K562 (cell line): ENCODE data around the gene ABHD8. TPM values are rescaled to one million over a fixed set of nuclear protein-coding genes. Genes with fewer than 3 reads are reported as not detected.
A peak's percentile ranks its signal among the peaks of the same experiment; 100 is the strongest.

Experiments used
- ATF7 ChIP-seq: fragments of 450-650 bp; IDR thresholded peaks from 2 replicates; pipeline ENCODE4 v1.7.1; 2014; ENCODE audit warnings: mild to moderate bottlenecking, moderate library complexity
- BCOR ChIP-seq: fragments of 450-650 bp; IDR thresholded peaks from 2 replicates; pipeline ENCODE4 v1.6.1; 2016
- CEBPG ChIP-seq, 3 experiments: fragments of 200-800 bp in 1 of 3; sonication (Bioruptor generic) in 1 of 3; sonication (generic) in 1 of 3; formaldehyde crosslinking in 1 of 3; IDR thresholded peaks in 2 of 3; conservative IDR thresholded peaks in 1 of 3; 2 replicates each; pipeline versions ENCODE4 v1.6.1 to v1.8.0; 2016 to 2022; ENCODE audit warnings: missing compliant biosample characterization in 2 of 3, missing genetic modification characterization in 2 of 3, mild to moderate bottlenecking in 1 of 3, missing genetic modification reagents in 1 of 3
- DDX20 ChIP-seq: fragments of 450-650 bp; IDR thresholded peaks from 2 replicates; pipeline ENCODE4 v1.6.1; 2016; ENCODE audit warnings: missing genetic modification characterization, low read depth, mild to moderate bottlenecking, missing compliant biosample characterization, moderate library complexity
- ELF1 ChIP-seq: fragments of 200-800 bp; sonication (Bioruptor generic); IDR thresholded peaks from 2 replicates; pipeline ENCODE4 v1.6.1; 2016; ENCODE audit warnings: missing genetic modification characterization, missing compliant biosample characterization
- FOXO4 ChIP-seq: fragments of 450-650 bp; formaldehyde crosslinking; IDR thresholded peaks from 2 replicates; pipeline ENCODE4 v1.4.0; 2020; ENCODE audit warnings: mild to moderate bottlenecking, moderate library complexity
- FOXP4 ChIP-seq: sonication (generic); formaldehyde crosslinking; IDR thresholded peaks from 2 replicates; pipeline ENCODE4 v1.8.0; 2022; ENCODE audit warnings: mild to moderate bottlenecking, missing genetic modification reagents, borderline replicate concordance
- MTA2 ChIP-seq: fragments of 450-650 bp; IDR thresholded peaks from 2 replicates; pipeline ENCODE4 v1.6.1; 2016; ENCODE audit warnings: low read depth
- PRDM10 ChIP-seq: fragments of 450-650 bp; IDR thresholded peaks from 2 replicates; pipeline ENCODE4 v1.6.1; 2018; ENCODE audit not compliant: partially characterized antibody
- PREB ChIP-seq: sonication (generic); formaldehyde crosslinking; IDR thresholded peaks from 2 replicates; pipeline ENCODE4 v1.8.1; 2023; ENCODE audit warnings: mild to moderate bottlenecking, missing genetic modification reagents
- SMARCA4 ChIP-seq: fragments of 450-650 bp; IDR thresholded peaks from 2 replicates; pipeline ENCODE4 v1.6.1; 2016
- SNAPC5 ChIP-seq: fragments of 250-450 bp; sonication (Bioruptor Pico); IDR thresholded peaks from 2 replicates; pipeline ENCODE4 v1.8.0; 2021; ENCODE audit warnings: moderate library complexity, mild to moderate bottlenecking, inconsistent platforms
- TFAP4 ChIP-seq: sonication (generic); formaldehyde crosslinking; IDR thresholded peaks from 2 replicates; pipeline ENCODE4 v1.8.0; 2022; ENCODE audit warnings: missing genetic modification reagents, mild to moderate bottlenecking, moderate library complexity, borderline replicate concordance
- THRA ChIP-seq: fragments of 450-650 bp; IDR thresholded peaks from 2 replicates; pipeline ENCODE4 v1.6.1; 2017; ENCODE audit warnings: mild to moderate bottlenecking, moderate library complexity
- ZBED1 ChIP-seq: IDR thresholded peaks from 2 replicates; pipeline ENCODE4 v1.6.1; 2014
- ZBTB2 ChIP-seq: fragments of 450-650 bp; IDR thresholded peaks from 2 replicates; pipeline ENCODE4 v1.6.1; 2016; ENCODE audit warnings: antibody characterized with exemption
- polyA plus RNA-seq, 8 experiments: library from polyadenylated mRNA; depleted of rRNA in 4 of 8; stranded (reverse) in 5 of 8; unstranded in 3 of 8; fragments of >200 nt; fragmentation: Nextera tagmentation in 2 of 8; fragmentation: Illumina TruSeq in 1 of 8; extraction: Ambion mirVana in 2 of 8; extraction: Trizol in 1 of 8; gene quantifications; 2 replicates each; pipeline versions ENCODE4 v1.2.1 to v1.2.3, GENCODE V29; 2011 to 2014; ENCODE audit warnings: inconsistent platforms in 1 of 8, missing spikeins in 1 of 8
- total RNA-seq, 7 experiments: library from RNA; depleted of rRNA in 6 of 7; stranded (reverse); fragments of >200 nt in 6 of 7; fragmentation: Illumina TruSeq in 2 of 7; extraction: Trizol in 2 of 7; gene quantifications; 2 replicates each; pipeline versions ENCODE4 v1.2.1 to v1.2.3, GENCODE V29; 2011 to 2021; ENCODE audit warnings: low replicate concordance in 1 of 7

The ABHD8 gene
- total and polyA plus RNA-seq, 9 of the 15 experiments (the other 6 are each of a cell fraction or from before 2014, with no cell fraction given), result 0.04 to 6.6 (median 2.0) TPM; not detected in 1

- TF ChIP-seq FOXO4 (CRISPR knock-in tag) (no peak), SNAPC5 (CRISPR knock-in tag) (no peak), MTA2 (no peak), BCOR (peak; percentile 76; the same call in 1 of the 2 replicates), CEBPG (CRISPR knock-in tag; IDR thresholded peaks at IDR 0.05) (no peak), CEBPG (tag; conservative IDR thresholded peaks at IDR 0.05 in 1 of 2, IDR thresholded peaks at IDR 0.05 in 1 of 2) (no peak), ZBTB2 (no peak), TFAP4 (CRISPR knock-in tag) (no peak), SMARCA4 (no peak; the same call in none of the 2 replicates), PREB (CRISPR knock-in tag) (no peak), THRA (no peak), ATF7 (no peak), PRDM10 (no peak), ELF1 (0 out of 2 replicates have a peak, but pooled peaks have one; percentile 49), ZBED1 (no peak), FOXP4 (CRISPR knock-in tag) (0 out of 2 replicates have a peak, but pooled peaks have one; percentile 77), DDX20 (tag) (no peak)
Measured at GRCh38 chr19:17305216-17305516, 1.9 kb upstream of the ABHD8 start (continued).
